Inferior parietal cortex (tissue), 1 donor: ENCODE results near the gene PEX14.
A peak's percentile ranks its signal among the peaks of the same experiment; 100 is the strongest.

Source experiments
- DNase-seq: peaks from one replicate; pipeline ENCODE4 v3.0.0-alpha.2; 2016; ENCODE audit errors: extremely low spot score

Gene PEX14

GRCh38 chr1:10596780-10597179 lies 122.0 kb downstream of the PEX14 start:
- DNase-seq, result no peak

GRCh38 chr1:10597492-10598388 lies 123.0 kb downstream of the PEX14 start:
- DNase-seq, result no peak

GRCh38 chr1:10598389-10598702 lies 123.6 kb downstream of the PEX14 start:
- peak; percentile 39 for DNase-seq

DNA sequence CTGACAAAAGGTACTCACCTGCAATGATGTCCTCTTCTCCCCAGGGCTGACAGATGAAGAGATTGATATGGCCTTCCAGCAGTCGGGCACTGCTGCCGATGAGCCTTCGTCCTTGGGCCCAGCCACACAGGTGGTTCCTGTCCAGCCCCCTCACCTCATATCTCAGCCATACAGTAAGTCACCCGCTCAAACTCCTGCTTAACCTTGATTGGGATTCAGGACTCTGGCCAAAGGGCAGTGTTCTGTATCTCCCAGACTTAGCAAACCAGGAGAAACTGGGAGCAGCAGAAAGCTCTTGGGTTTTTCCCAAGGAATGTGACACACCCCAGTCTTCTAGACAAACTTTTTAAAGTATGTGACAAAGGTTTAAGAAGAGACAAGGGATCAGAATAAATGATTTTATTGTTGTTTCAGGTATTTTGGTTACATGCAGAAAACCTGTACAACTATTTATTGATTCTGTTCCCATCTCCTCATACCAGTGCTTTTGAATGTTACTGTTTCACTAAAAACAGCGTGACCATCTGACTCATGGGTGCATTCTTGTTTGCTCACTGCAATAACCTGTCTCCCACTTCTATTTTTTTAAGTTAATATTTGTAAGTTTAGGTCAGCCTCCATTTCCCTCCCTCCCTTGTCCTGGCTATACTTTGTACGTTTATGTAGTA lies 124.6 kb downstream of the PEX14 start:
- DNase-seq, result no peak

DNA sequence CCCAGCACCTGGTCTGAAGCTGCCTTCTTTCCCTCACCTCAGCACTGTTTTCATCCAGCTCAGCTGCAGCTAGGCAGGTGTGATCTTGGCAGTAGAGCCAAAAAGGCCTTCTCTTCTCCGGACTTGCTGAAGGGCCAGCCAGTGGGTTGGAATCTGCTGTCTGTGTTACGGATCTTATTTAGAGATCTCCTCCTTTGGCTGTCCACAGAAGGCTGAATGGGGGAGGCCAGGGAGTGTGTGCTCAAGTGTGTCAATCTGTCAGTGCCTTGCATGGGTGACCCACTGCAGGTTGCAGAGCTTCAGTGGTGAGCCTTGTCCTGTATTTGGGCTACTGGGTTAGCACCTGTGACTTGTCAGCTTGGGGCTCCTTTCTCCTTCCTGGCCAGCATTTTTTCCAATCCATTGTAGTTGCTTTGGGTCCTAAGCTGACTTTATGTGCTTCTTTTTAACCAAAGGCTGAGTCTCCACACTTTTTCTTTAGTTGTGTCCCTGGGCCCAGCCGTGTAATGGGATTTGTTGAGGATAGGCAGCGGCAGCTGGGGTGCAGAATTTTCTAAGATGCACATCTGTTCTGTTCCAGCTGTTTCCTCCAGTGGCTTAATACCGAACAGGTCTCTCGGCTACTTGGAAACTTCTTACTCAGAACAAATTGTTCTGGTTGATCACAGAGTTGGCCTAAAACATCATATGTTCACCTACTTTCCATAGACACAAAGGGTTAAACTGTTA lies 126.8 kb downstream of the PEX14 start:
- no peak for DNase-seq

- DNase-seq, result no peak
Observed at GRCh38 chr1:10602936-10603335, 128.2 kb downstream of the PEX14 start.

DNA sequence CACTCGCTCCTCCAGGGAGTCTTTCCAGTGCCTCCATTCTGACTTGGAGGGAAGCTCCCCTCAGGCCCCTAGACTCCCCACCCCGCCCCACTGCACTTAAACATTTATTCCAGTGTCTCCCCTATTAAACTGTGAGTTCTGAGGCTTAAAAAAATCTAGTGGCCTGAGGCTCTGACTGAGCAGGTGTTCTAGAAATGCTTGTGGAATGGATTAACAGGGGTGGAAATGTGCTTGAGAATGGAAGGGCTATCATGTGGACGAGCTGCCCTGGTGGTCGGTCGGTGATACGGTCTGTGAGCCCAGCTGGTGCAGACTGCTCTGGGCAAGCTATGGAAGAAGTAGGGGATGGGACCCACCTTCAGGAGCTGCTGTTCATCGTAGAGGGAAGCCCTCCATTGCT lies 130.2 kb downstream of the PEX14 start:
- DNase-seq, result no peak

DNA sequence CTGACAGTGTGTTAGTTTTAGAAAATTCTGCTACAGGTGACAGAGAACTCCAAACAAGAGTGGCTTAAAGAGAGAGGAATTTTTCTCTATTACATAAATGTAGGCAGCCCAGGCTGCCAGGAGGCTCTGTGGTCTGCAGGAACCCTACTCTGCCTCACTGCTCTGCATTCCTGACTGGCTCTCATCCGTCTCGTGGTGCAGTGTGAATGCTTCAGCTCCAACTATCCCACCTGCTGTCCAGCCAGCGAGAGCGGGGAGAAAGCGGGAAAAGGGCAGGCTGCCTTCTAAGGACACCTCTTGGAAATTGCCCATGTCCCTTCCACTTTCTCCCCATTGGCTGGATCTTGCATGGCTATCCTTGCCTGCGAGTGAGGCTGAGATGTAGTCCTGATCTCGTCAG lies 131.3 kb downstream of the PEX14 start:
- no peak for DNase-seq

- DNase-seq, result no peak
Observed at GRCh38 chr1:10607228-10607627, 132.5 kb downstream of the PEX14 start.

DNA sequence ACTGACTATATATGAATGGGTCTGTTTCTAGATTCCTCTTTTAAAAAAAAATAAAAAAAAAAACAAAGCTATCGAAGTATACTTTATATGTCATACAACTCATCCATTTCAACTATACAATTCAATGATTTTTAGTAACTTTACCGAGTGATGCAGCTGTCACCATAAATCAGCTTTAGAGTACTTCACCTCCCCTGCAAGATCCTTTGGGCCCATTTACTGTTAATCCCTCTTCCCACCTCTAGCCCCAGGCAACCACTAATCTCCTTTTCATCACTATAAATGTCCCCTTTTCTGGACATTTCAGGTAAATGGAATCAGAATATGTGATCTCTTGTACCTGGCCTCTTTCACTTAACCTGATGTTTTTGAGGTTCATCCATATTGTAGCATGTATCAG lies 133.9 kb downstream of the PEX14 start:
- no peak for DNase-seq

GRCh38 chr1:10610901-10611600 lies 136.3 kb downstream of the PEX14 start:
- no peak for DNase-seq

- DNase-seq, result no peak
Observed at GRCh38 chr1:10612436-10613160, 137.8 kb downstream of the PEX14 start.

DNA sequence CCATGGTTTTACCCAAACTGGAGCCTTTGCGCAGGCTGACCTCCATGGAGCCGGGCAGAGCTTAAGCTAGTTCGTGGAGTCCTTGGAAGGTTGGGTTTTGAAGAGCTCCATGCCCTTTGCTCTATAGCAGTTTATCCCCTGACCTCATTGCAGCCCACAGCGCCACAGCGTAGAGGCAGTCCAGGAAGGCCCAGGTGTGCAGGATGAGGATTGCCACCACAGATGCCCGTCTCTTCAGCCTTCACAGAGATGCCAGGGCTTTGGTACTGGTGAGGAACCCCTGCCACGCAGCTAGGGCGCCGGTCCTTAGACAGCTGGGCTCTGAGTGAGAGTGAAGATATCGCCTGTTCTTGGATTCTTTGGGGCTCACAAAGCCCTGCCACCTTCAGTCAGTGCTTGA lies 138.6 kb downstream of the PEX14 start:
- DNase-seq, result no peak

DNA sequence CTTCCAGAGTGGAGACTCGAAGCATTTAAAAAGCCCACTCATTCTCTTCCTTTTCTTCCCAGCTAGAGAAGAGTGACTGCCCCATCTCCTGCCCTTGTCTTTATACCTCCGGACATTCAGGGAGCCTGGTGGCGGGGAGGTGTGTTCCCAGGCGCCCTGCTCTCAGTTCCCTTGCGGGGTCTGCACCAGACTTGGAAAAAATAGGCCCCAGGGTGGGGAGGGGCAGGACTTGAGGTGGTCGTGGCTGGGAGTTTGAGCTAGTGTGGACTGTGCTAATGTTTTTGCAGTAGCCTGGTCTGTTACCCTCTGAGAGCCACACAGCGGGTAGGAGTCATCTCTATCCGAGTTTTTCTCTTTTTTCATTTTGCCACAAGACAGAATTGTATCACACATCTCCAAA lies 139.1 kb downstream of the PEX14 start:
- no peak for DNase-seq

GRCh38 chr1:10614377-10615225 lies 139.9 kb downstream of the PEX14 start:
- no peak for DNase-seq

DNA sequence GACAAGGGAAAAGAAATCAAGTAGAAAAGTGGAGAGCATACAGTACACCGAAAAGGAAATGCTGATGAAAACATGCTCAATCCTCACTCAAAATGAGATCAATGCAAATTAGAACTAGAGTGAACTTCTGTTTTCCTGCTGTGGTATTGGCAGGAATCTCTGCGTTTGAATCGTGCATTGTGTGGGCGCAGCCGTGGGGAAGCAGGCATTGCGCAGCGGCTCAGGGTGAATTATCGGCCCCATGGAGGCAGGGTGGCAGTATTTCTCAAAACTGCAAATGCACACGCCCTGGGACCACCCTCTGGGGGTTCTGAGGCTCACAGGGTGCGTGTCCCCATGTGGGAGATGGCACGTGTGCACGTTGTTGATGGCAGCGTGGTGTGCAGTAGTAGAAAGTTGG lies 140.6 kb downstream of the PEX14 start:
- DNase-seq, result peak; percentile 53

GRCh38 chr1:10615932-10616671 lies 141.4 kb downstream of the PEX14 start:
- no peak for DNase-seq

GRCh38 chr1:10616696-10617095 lies 141.9 kb downstream of the PEX14 start:
- DNase-seq, result no peak

GRCh38 chr1:10617318-10617717 lies 142.6 kb downstream of the PEX14 start:
- no peak for DNase-seq
